PC-9 (cell line): ENCODE results near the gene ANKRD6. TPM values are rescaled to one million over a fixed set of nuclear protein-coding genes. Genes with fewer than 3 reads are reported as not detected.

Experiments used
- BruUV-seq: library from RNA; stranded (reverse); fragments of 400-500 nt; replicated peaks from 2 replicates; lab custom pipeline; 2021; lab: Mats Ljungman, UMichigan
- CTCF ChIA-PET: fragments of 300-600 bp; sonication (Branson Sonifier 250); formaldehyde crosslinking; loops from one replicate; lab custom pipeline; 2022; ENCODE audit warnings: antibody characterized with exemption; lab: Charles Lee
- POLR2A ChIA-PET: fragments of 300-600 bp; sonication (Branson Sonifier 250); formaldehyde crosslinking; loops from one replicate; lab custom pipeline; 2022; ENCODE audit warnings: antibody characterized with exemption; ENCODE audit not compliant: unreplicated experiment; lab: Charles Lee
- DNase-seq, 2 experiments: peaks; one replicate each; pipeline versions ENCODE4 v3.0.0 to v3.0.0-alpha.2; 2015 to 2022; ENCODE audit warnings: mixed read lengths in 1 of 2
- H2AFZ ChIP-seq: fragments of 200-600 bp; sonication (generic); 2 replicates; pipeline ENCODE4 v1.8.1; 2017; ENCODE audit warnings: antibody characterized with exemption
- H3F3A ChIP-seq: fragments of 200-600 bp; sonication (generic); 2 replicates; pipeline ENCODE4 v1.8.1; 2017; ENCODE audit warnings: antibody characterized with exemption, mild to moderate bottlenecking, low read depth; ENCODE audit not compliant: insufficient read depth
- H3K27ac ChIP-seq: fragments of 200-600 bp; sonication (generic); 2 replicates; pipeline ENCODE4 v1.6.1; 2016; ENCODE audit warnings: mixed run types
- H3K27me3 ChIP-seq: fragments of 200-600 bp; sonication (generic); 2 replicates; pipeline ENCODE4 v1.6.1; 2016; ENCODE audit warnings: low read depth, mixed run types; ENCODE audit not compliant: insufficient read depth
- H3K36me3 ChIP-seq: fragments of 200-600 bp; sonication (generic); 2 replicates; pipeline ENCODE4 v1.6.1; 2016; ENCODE audit warnings: low read depth, mixed run types
- H3K4me1 ChIP-seq: fragments of 200-600 bp; sonication (generic); replicated peaks from 2 replicates; pipeline ENCODE4 v1.6.1; 2016; ENCODE audit warnings: mixed run types; ENCODE audit not compliant: insufficient read depth
- H3K4me2 ChIP-seq: fragments of 200-600 bp; sonication (generic); 2 replicates; pipeline ENCODE4 v1.6.1; 2017; ENCODE audit warnings: mixed run types
- H3K4me3 ChIP-seq: fragments of 200-600 bp; sonication (generic); 2 replicates; pipeline ENCODE4 v1.6.1; 2016; ENCODE audit warnings: mixed run types
- H3K79me2 ChIP-seq: fragments of 200-600 bp; sonication (generic); 2 replicates; pipeline ENCODE4 v1.6.1; 2017; ENCODE audit warnings: low read depth, mixed run types
- H3K9me2 ChIP-seq: fragments of 200-600 bp; sonication (generic); 2 replicates; pipeline ENCODE4 v1.8.1; 2017; ENCODE audit warnings: mild to moderate bottlenecking; ENCODE audit not compliant: insufficient read depth
- H3K9me3 ChIP-seq: fragments of 200-600 bp; sonication (generic); 2 replicates; pipeline ENCODE4 v1.8.1; 2016; ENCODE audit warnings: low read depth; ENCODE audit not compliant: insufficient read depth
- H4K20me1 ChIP-seq: fragments of 200-600 bp; sonication (generic); 2 replicates; pipeline ENCODE4 v1.8.1; 2017; ENCODE audit not compliant: insufficient read depth
- EZH2 ChIP-seq: fragments of 200-600 bp; sonication (generic); IDR thresholded peaks from 2 replicates; pipeline ENCODE4 v1.8.0; 2017; ENCODE audit warnings: antibody characterized with exemption, low read depth
- intact Hi-C: fragments of 100-400 bp; cut with micrococcal nuclease; formaldehyde crosslinking; loops from one replicate; pipeline ENCODE4 v1.10.0; 2022; ENCODE audit not compliant: unreplicated experiment
- total RNA-seq: library from RNA; stranded (reverse); gene quantifications from 2 replicates; pipeline ENCODE4 v1.2.3, GENCODE V29; 2021
- TF ChIP-seq, protein P1 (sequence below): fragments of 200-600 bp; sonication (generic); conservative IDR thresholded peaks from 2 replicates; pipeline ENCODE4 v1.6.1; 2017; ENCODE audit warnings: mixed run types, antibody characterized with exemption, mild to moderate bottlenecking, moderate library complexity

ANKRD6 gene
- total RNA-seq, 1 experiment from 2014 or later = 1.8 TPM

DNA sequence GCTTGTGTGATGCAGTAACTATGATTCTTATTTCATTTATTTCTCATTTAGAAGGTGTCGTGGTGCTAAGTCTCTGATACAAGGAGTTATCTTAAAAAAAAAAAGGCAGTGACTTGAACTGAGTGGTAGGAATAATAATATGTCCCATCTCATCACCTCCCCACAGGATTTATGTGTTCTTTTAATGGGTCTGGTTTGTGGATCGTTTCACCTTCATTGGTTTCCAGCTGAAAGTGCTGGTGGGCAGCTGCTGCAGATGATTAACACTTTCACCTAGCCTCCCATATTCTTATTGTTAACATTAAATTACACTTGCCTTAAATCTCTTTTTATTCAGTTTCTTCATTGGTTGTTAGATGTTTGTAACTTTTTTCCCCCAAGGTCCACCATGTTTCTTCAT, 68.8 kb downstream of the ANKRD6 start:
- Histone ChIP-seq H4K20me1 (no peaks in the 10 kb centered on the region), H3K36me3 (no peaks in the 10 kb centered on the region), H3K27me3 (no peaks in the 10 kb centered on the region), H3K4me1 (no peaks in the 10 kb centered on the region), H2AFZ (no peak overlapping the region), H3K4me2 (no peak overlapping the region), H3K4me3 (no peak overlapping the region), H3K27ac (no peak overlapping the region), H3F3A (no peaks in the 10 kb centered on the region), H3K9me2 (no peaks in the 10 kb centered on the region), H3K9me3 (no peaks in the 10 kb centered on the region), H3K79me2 (no peaks in the 10 kb centered on the region)
- POLR2A ChIA-PET = no interaction called here
- intact Hi-C loops = no loop called here
- CTCF ChIA-PET = no interaction called here
- DNase-seq = no peak
- no TSS peak for BruUV-seq
- TF ChIP-seq EZH2 = no peak
- TF ChIP-seq, protein P1, sequence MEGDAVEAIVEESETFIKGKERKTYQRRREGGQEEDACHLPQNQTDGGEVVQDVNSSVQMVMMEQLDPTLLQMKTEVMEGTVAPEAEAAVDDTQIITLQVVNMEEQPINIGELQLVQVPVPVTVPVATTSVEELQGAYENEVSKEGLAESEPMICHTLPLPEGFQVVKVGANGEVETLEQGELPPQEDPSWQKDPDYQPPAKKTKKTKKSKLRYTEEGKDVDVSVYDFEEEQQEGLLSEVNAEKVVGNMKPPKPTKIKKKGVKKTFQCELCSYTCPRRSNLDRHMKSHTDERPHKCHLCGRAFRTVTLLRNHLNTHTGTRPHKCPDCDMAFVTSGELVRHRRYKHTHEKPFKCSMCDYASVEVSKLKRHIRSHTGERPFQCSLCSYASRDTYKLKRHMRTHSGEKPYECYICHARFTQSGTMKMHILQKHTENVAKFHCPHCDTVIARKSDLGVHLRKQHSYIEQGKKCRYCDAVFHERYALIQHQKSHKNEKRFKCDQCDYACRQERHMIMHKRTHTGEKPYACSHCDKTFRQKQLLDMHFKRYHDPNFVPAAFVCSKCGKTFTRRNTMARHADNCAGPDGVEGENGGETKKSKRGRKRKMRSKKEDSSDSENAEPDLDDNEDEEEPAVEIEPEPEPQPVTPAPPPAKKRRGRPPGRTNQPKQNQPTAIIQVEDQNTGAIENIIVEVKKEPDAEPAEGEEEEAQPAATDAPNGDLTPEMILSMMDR = no peak

DNA sequence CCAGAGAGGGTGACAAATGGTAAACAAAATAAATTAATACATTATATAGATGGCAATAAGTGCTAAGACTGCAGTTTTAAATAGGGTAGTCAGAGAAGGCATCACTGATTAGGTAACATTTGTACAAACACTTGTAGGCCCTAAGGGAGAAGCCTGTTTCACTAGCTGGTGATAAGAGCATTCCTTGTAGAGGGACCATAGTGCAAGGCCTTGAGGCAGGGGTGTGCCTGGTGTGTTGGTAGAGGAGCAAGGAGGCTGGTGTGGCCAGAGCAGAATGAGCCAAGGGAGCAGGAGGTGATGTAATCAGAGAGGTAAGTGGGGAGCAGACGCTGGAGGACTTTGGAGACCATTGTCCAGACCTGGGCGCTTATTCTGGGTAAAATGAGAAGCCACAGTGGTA, 70.7 kb downstream of the ANKRD6 start:
- peak in 1 of 2 experiments; percentile 54 for DNase-seq
- H3K27me3 ChIP-seq = no peaks in the 10 kb centered on the region
- ChIA-PET POLR2A (no interaction called here), CTCF (no interaction called here)
- no peaks in the 10 kb centered on the region for H3K4me1 ChIP-seq
- TF ChIP-seq, protein P1 = no peak
- no peak overlapping the region for H3K27ac ChIP-seq
- H3K9me3 ChIP-seq = no peaks in the 10 kb centered on the region
- no peaks in the 10 kb centered on the region for H3K9me2 ChIP-seq
- no peaks in the 10 kb centered on the region for H3K36me3 ChIP-seq
- no TSS peak for BruUV-seq
- H3K4me3 ChIP-seq = no peak overlapping the region
- H2AFZ ChIP-seq = no peak overlapping the region
- no peaks in the 10 kb centered on the region for H3F3A ChIP-seq
- intact Hi-C loops = no loop called here
- no peaks in the 10 kb centered on the region for H4K20me1 ChIP-seq
- no peak overlapping the region for H3K4me2 ChIP-seq
- H3K79me2 ChIP-seq = no peaks in the 10 kb centered on the region

DNA sequence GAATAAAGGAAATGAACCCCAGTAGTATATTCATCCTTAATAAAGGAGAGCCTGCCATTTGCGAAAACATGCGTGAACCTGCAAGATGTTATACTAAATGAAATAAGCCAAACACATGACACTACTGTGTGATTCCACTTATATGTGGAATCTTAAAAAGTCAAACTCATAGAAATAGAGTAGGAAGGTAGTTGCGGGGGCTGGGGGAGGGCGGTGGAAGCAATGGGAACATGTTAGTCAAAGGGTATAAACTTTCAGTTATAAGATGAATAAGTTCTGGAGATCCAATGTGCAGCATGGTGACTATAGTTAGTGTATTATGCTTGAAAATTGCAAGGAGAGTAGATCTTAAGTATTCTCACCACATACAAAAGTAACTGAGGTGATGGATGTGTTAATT, 72.9 kb downstream of the ANKRD6 start:
- Histone ChIP-seq H3K9me3 (no peaks in the 10 kb centered on the region), H3K4me3 (no peak overlapping the region), H3K4me2 (no peak overlapping the region), H3K36me3 (no peaks in the 10 kb centered on the region), H3K27me3 (no peaks in the 10 kb centered on the region), H4K20me1 (no peaks in the 10 kb centered on the region), H3F3A (no peaks in the 10 kb centered on the region), H3K9me2 (no peaks in the 10 kb centered on the region), H3K4me1 (no peaks in the 10 kb centered on the region), H2AFZ (no peak overlapping the region), H3K27ac (no peak overlapping the region), H3K79me2 (no peaks in the 10 kb centered on the region)
- ChIA-PET POLR2A (no interaction called here), CTCF (no interaction called here)
- TF ChIP-seq EZH2 = no peak
- TF ChIP-seq, protein P1 = no peak
- DNase-seq = no peak
- intact Hi-C loops = no loop called here
- BruUV-seq = no TSS peak
